H1 (cell line): ENCODE measurements around the gene NBAS.

ENCODE experiments used
- EZH2 ChIP-seq: fragments of 200-600 bp; sonication (generic); IDR thresholded peaks from 2 replicates; pipeline ENCODE4 v1.7.1; 2012; ENCODE audit warnings: low read depth, mild to moderate bottlenecking, moderate library complexity, low read length, inconsistent platforms; ENCODE audit not compliant: severe bottlenecking
- POLR2AphosphoS5 ChIP-seq: IDR thresholded peaks from 2 replicates; pipeline ENCODE4 v1.6.1; 2011; ENCODE audit warnings: low read depth, low read length
- SIN3A ChIP-seq, 2 experiments: IDR thresholded peaks in 1 of 2; conservative IDR thresholded peaks in 1 of 2; 2 replicates each; pipeline ENCODE4 v1.6.1; 2011 to 2012; ENCODE audit warnings: low read length in 2 of 2, improper control_type of control experiment in 1 of 2, low read depth in 1 of 2, mild to moderate bottlenecking in 1 of 2
- TF ChIP-seq, protein P1 (sequence below), 3 experiments: IDR thresholded peaks; 1 replicate in 2 of 3; 2 replicates in 1 of 3; pipeline versions ENCODE4 v1.5.1 to v1.6.1; 2011; ENCODE audit warnings: low read length in 3 of 3, mild to moderate bottlenecking in 3 of 3, inconsistent platforms in 2 of 3, low read depth in 1 of 3, moderate library complexity in 1 of 3; ENCODE audit not compliant: insufficient read depth in 1 of 3; ENCODE audit errors: control extremely low read depth in 1 of 3

DNA sequence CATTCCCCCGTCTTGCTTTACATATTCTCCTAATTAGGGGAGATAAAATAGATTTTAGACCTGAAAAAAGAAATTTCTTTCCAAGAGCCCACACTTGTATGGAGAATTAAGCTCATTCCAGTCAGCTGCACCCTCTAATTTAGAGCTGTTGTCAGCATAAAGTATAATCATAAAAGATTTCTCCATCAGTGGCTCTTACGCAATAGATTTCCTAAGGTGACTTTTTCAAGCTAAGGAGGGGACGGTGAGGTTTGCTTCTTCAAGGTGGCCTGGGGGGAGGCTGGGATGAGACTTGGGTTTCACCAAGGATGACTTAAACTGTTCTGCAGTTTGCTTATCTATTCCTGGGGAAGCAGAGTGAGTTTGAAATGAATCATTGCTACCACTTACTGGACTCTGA lies 426.2 kb downstream of the NBAS start:
- TF ChIP-seq EZH2 (no peak), SIN3A (conservative IDR thresholded peaks at IDR 0.05 in 1 of 2, IDR thresholded peaks at IDR 0.05 in 1 of 2; ENCODE audit: low read depth in 1 of 2, low read length in 2 of 2) (no peak), POLR2AphosphoS5 (no peak)
- TF ChIP-seq, protein P1, sequence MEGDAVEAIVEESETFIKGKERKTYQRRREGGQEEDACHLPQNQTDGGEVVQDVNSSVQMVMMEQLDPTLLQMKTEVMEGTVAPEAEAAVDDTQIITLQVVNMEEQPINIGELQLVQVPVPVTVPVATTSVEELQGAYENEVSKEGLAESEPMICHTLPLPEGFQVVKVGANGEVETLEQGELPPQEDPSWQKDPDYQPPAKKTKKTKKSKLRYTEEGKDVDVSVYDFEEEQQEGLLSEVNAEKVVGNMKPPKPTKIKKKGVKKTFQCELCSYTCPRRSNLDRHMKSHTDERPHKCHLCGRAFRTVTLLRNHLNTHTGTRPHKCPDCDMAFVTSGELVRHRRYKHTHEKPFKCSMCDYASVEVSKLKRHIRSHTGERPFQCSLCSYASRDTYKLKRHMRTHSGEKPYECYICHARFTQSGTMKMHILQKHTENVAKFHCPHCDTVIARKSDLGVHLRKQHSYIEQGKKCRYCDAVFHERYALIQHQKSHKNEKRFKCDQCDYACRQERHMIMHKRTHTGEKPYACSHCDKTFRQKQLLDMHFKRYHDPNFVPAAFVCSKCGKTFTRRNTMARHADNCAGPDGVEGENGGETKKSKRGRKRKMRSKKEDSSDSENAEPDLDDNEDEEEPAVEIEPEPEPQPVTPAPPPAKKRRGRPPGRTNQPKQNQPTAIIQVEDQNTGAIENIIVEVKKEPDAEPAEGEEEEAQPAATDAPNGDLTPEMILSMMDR (IDR thresholded peaks at IDR 0.05; ENCODE audit: control extremely low read depth in 1 of 3, insufficient read depth in 1 of 3, low read depth in 1 of 3, low read length in 3 of 3), result no peak
